Esophagus squamous epithelium (tissue), 4 donors: ENCODE data around the gene DNAH7.

Source experiments
- CTCF ChIP-seq, 6 experiments: fragments of 450-650 bp in 4 of 6; fragments of 200-600 bp in 2 of 6; sonication (generic) in 2 of 6; IDR thresholded peaks; one replicate each; pipeline ENCODE4 v1.5.1; 2016 to 2019; ENCODE audit warnings: antibody characterized with exemption in 6 of 6, mild to moderate bottlenecking in 4 of 6, moderate library complexity in 4 of 6
- POLR2A ChIP-seq, 4 donors: fragments of 450-650 bp; IDR thresholded peaks; one replicate each; pipeline ENCODE4 v1.6.1; 2017; ENCODE audit warnings: antibody characterized with exemption in 4 of 4, mild to moderate bottlenecking in 4 of 4, moderate library complexity in 3 of 4

- no peak for TF ChIP-seq CTCF (IDR thresholded peaks at IDR 0.05)
- TF ChIP-seq POLR2A (IDR thresholded peaks at IDR 0.05): no peak
Observed at GRCh38 chr2:195899226-195899625, 169.4 kb downstream of the DNAH7 start.
